Measurements from ENCODE around the gene CRB2. TPM values are rescaled to one million over a fixed set of nuclear protein-coding genes. Genes with fewer than 3 reads are reported as not detected.

Gene CRB2
- total and polyA plus RNA-seq, 2 of the 13 experiments (the other 11 are each of a cell fraction or from before 2014, with no cell fraction given) = 0.01 to 0.29 TPM

DNA sequence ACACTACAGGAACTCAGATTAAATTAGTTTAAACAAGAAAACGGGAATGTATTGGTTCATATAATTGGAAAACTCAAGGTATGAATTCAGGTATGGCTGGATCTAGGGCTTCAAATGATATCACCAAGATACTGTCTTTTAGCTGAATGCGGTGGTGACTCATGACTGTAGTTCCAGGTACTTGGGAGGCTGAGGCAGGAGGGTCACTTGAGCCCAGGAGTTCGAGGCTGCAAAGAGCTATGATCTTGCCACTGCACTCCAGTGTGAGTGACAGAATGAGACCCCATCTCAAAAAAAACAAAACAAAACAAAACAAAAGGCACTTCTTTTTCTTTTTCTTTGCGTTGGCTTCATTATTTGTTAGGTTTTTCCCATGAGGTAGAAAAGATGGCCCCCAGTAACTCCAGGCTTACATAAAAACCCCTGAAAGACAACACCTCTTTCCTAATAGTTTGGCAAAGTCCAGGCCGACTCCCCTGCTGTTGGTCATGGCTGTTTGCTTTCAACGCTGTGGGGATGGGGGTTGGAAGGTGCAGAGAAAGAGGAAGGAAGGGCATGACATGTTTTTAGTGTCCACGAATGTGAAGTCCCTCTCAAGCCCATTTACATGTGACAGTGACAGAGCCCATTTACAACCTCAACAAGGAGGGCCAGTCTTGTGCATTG is 39.8 kb upstream of the CRB2 start (continued):
- TF ChIP-seq ZNF180 (CRISPR knock-in tag; IDR thresholded peaks at IDR 0.05; ENCODE audit: borderline replicate concordance, low read depth) (no peak), ARNTL (CRISPR knock-in tag; IDR thresholded peaks at IDR 0.05) (no peak), RFX3 (CRISPR knock-in tag; IDR thresholded peaks at IDR 0.05) (no peak), ZBTB7B (CRISPR knock-in tag; IDR thresholded peaks at IDR 0.05) (0 out of 2 replicates have a peak, but pooled peaks have one; percentile 33), ZNF260 (CRISPR knock-in tag; IDR thresholded peaks at IDR 0.05; ENCODE audit: borderline replicate concordance, low read depth) (no peak), ZNF788 (CRISPR knock-in tag; IDR thresholded peaks at IDR 0.05; ENCODE audit: borderline replicate concordance) (no peak), FOSL2 (CRISPR knock-in tag; IDR thresholded peaks at IDR 0.05) (no peak), CEBPG (CRISPR knock-in tag; IDR thresholded peaks at IDR 0.05) (peak; percentile 74), RXRB (CRISPR knock-in tag; IDR thresholded peaks at IDR 0.05; ENCODE audit: borderline replicate concordance) (0 out of 2 replicates have a peak, but pooled peaks have one; percentile 42), FOXA3 (CRISPR knock-in tag; IDR thresholded peaks at IDR 0.05) (peak; percentile 56), NFATC3 (CRISPR knock-in tag; IDR thresholded peaks at IDR 0.05) (no peak), ZC3H13 (CRISPR knock-in tag; IDR thresholded peaks at IDR 0.05) (no peak), HDAC2 (CRISPR knock-in tag; IDR thresholded peaks at IDR 0.05) (peak; percentile 51; the same call in 1 of the 2 replicates), ZNF253 (CRISPR knock-in tag; IDR thresholded peaks at IDR 0.05; ENCODE audit: borderline replicate concordance) (no peak), ZBTB38 (CRISPR knock-in tag; IDR thresholded peaks at IDR 0.05) (no peak), BHLHE40 (IDR thresholded peaks at IDR 0.05; ENCODE audit: low read length) (no peak), HNF4A (CRISPR knock-in tag; IDR thresholded peaks at IDR 0.05) (peak; percentile 85), FOXO1 (CRISPR knock-in tag; IDR thresholded peaks at IDR 0.05) (peak; percentile 75)
- TF ChIP-seq, protein P1, sequence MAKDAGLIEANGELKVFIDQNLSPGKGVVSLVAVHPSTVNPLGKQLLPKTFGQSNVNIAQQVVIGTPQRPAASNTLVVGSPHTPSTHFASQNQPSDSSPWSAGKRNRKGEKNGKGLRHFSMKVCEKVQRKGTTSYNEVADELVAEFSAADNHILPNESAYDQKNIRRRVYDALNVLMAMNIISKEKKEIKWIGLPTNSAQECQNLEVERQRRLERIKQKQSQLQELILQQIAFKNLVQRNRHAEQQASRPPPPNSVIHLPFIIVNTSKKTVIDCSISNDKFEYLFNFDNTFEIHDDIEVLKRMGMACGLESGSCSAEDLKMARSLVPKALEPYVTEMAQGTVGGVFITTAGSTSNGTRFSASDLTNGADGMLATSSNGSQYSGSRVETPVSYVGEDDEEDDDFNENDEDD (CRISPR knock-in tag; IDR thresholded peaks at IDR 0.05; ENCODE audit: borderline replicate concordance) = no peak
- TF ChIP-seq, protein P2, sequence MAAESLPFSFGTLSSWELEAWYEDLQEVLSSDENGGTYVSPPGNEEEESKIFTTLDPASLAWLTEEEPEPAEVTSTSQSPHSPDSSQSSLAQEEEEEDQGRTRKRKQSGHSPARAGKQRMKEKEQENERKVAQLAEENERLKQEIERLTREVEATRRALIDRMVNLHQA (CRISPR knock-in tag; IDR thresholded peaks at IDR 0.05) = no peak
- TF ChIP-seq, protein P3, sequence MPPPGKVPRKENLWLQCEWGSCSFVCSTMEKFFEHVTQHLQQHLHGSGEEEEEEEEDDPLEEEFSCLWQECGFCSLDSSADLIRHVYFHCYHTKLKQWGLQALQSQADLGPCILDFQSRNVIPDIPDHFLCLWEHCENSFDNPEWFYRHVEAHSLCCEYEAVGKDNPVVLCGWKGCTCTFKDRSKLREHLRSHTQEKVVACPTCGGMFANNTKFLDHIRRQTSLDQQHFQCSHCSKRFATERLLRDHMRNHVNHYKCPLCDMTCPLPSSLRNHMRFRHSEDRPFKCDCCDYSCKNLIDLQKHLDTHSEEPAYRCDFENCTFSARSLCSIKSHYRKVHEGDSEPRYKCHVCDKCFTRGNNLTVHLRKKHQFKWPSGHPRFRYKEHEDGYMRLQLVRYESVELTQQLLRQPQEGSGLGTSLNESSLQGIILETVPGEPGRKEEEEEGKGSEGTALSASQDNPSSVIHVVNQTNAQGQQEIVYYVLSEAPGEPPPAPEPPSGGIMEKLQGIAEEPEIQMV (CRISPR knock-in tag; IDR thresholded peaks at IDR 0.05; ENCODE audit: low read depth) = no peak
- TF ChIP-seq, protein P4, sequence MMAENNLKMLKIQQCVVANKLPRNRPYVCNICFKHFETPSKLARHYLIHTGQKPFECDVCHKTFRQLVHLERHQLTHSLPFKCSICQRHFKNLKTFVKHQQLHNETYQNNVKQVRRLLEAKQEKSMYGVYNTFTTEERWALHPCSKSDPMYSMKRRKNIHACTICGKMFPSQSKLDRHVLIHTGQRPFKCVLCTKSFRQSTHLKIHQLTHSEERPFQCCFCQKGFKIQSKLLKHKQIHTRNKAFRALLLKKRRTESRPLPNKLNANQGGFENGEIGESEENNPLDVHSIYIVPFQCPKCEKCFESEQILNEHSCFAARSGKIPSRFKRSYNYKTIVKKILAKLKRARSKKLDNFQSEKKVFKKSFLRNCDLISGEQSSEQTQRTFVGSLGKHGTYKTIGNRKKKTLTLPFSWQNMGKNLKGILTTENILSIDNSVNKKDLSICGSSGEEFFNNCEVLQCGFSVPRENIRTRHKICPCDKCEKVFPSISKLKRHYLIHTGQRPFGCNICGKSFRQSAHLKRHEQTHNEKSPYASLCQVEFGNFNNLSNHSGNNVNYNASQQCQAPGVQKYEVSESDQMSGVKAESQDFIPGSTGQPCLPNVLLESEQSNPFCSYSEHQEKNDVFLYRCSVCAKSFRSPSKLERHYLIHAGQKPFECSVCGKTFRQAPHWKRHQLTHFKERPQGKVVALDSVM (CRISPR knock-in tag; IDR thresholded peaks at IDR 0.05) = peak; percentile 72
- TF ChIP-seq, protein P5, sequence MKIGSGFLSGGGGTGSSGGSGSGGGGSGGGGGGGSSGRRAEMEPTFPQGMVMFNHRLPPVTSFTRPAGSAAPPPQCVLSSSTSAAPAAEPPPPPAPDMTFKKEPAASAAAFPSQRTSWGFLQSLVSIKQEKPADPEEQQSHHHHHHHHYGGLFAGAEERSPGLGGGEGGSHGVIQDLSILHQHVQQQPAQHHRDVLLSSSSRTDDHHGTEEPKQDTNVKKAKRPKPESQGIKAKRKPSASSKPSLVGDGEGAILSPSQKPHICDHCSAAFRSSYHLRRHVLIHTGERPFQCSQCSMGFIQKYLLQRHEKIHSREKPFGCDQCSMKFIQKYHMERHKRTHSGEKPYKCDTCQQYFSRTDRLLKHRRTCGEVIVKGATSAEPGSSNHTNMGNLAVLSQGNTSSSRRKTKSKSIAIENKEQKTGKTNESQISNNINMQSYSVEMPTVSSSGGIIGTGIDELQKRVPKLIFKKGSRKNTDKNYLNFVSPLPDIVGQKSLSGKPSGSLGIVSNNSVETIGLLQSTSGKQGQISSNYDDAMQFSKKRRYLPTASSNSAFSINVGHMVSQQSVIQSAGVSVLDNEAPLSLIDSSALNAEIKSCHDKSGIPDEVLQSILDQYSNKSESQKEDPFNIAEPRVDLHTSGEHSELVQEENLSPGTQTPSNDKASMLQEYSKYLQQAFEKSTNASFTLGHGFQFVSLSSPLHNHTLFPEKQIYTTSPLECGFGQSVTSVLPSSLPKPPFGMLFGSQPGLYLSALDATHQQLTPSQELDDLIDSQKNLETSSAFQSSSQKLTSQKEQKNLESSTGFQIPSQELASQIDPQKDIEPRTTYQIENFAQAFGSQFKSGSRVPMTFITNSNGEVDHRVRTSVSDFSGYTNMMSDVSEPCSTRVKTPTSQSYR (CRISPR knock-in tag; IDR thresholded peaks at IDR 0.05; ENCODE audit: borderline replicate concordance) = peak; percentile 88
